ENCODE results near the gene RTL10.

RTL10 gene

DNA sequence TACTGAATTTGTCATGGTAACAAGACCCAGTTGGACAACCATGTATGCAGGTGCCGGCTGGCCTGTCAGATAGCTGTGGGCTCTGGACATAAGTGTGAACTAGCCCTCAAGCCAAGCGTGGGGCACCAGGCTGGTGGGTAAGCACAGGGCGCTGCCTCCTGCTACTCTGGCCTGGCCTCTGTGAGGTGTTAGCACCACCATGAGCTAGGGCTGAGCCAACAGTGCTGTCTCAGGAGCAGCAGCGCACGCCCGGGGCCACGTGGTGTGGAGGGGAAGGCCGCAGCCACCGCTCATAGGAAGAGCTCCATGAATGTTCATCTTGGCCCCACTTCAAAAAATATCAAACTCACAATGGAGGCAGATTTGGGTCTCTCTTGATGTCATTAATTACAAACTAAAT is 35.3 kb upstream of the RTL10 start:
- Histone ChIP-seq H3K36me3 (ENCODE audit: low read depth) (peaks cover 10% of the 10 kb centered on the region), H3K4me1 (ENCODE audit: insufficient read depth, poor library complexity, severe bottlenecking) (peaks cover 32% of the 10 kb centered on the region), H3K27me3 (ENCODE audit: insufficient read depth, poor library complexity, severe bottlenecking) (no peaks in the 10 kb centered on the region), H3K27ac (ENCODE audit: poor library complexity, severe bottlenecking) (peak overlapping the region; percentile 96), H3K4me3 (ENCODE audit: severe bottlenecking) (no peak overlapping the region), H3K9me3 (ENCODE audit: severe bottlenecking) (no peaks in the 10 kb centered on the region)
- TF ChIP-seq, protein P1, sequence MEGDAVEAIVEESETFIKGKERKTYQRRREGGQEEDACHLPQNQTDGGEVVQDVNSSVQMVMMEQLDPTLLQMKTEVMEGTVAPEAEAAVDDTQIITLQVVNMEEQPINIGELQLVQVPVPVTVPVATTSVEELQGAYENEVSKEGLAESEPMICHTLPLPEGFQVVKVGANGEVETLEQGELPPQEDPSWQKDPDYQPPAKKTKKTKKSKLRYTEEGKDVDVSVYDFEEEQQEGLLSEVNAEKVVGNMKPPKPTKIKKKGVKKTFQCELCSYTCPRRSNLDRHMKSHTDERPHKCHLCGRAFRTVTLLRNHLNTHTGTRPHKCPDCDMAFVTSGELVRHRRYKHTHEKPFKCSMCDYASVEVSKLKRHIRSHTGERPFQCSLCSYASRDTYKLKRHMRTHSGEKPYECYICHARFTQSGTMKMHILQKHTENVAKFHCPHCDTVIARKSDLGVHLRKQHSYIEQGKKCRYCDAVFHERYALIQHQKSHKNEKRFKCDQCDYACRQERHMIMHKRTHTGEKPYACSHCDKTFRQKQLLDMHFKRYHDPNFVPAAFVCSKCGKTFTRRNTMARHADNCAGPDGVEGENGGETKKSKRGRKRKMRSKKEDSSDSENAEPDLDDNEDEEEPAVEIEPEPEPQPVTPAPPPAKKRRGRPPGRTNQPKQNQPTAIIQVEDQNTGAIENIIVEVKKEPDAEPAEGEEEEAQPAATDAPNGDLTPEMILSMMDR (IDR thresholded peaks at IDR 0.05; ENCODE audit: poor library complexity, severe bottlenecking): no peak
- DNase-seq (ENCODE audit: low spot score) (no peak), ATAC-seq (ENCODE audit: low read depth) (no peak)

DNA sequence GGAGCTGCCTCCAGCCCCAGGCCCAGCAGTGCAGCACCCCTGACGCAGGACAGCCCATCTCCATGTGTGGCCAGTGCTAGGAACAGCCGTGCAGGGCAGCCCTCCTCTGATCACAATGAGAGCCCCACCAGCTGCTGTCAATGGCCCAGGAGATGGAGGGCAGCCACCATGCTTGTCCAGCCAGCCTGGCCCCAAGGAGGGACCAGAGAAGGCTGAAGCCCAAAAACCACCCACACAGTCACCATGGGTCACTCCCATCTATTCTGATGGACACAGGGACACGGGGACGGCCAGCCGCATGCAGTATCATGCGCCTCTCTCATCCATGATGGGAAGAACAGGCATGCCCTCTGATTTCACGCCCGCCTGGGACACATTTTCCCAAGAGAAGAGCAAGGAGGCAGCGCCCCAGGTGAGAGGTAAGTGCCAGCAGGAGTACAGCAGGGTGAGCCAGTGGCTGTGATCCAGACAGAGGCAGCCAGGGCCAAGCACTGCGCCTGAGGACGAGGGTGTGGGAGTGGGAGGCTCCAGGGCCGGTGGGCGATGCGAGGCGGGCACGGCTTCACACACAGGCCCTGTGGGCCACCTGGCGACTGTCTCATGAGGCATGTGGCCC is 33.6 kb upstream of the RTL10 start:
- TF ChIP-seq, protein P1 (IDR thresholded peaks at IDR 0.05; ENCODE audit: poor library complexity, severe bottlenecking): no peak
- no peaks in the 10 kb centered on the region for H3K36me3 ChIP-seq (ENCODE audit: low read depth)
- DNase-seq (ENCODE audit: low spot score): peak; percentile 42
- no peak overlapping the region for H3K4me3 ChIP-seq (ENCODE audit: severe bottlenecking)
- H3K9me3 ChIP-seq (ENCODE audit: severe bottlenecking): no peaks in the 10 kb centered on the region
- ATAC-seq (ENCODE audit: low read depth): no peak
- H3K27ac ChIP-seq (ENCODE audit: poor library complexity, severe bottlenecking): peak overlapping the region; percentile 96
- H3K27me3 ChIP-seq (ENCODE audit: insufficient read depth, poor library complexity, severe bottlenecking): no peaks in the 10 kb centered on the region
- H3K4me1 ChIP-seq (ENCODE audit: insufficient read depth, poor library complexity, severe bottlenecking): peaks cover 32% of the 10 kb centered on the region

DNA sequence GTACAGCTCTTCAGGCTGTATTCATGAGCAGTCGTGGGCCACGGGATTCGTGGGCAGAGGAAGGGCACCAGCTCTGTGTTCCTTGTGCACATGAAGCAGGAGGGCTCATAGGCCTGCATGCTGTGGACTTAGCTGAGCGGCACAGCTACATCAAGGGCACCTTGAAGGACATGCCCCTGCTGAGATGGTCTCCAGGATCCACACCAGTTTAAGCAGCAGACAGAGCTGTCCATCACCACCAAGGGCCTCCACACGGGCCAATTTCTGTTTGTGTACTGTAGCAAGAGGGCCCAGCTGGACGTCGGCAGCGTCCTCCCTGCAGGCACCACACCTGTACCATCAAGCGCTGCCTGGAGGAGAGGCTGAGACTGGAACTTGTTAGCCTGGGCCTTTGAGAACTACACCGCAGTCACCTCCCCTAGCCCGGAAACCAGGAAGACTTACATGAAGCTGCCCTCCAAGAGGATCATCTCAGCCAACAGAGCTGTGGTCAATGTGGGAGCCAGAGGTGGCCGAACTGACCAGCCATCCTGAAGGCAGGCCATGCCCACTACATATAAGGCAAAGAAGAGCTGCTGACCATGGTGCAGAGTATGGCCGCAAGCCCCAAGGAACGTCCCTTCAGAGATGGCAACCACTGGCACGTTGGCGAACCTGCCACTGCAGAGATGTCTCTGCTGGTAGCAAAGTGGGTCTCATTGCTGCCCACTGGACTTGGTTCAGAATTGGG is 32.7 kb upstream of the RTL10 start:
- H3K9me3 ChIP-seq (ENCODE audit: severe bottlenecking): no peaks in the 10 kb centered on the region
- no peak overlapping the region for H3K4me3 ChIP-seq (ENCODE audit: severe bottlenecking)
- peak; percentile 38 for DNase-seq (ENCODE audit: low spot score)
- H3K4me1 ChIP-seq (ENCODE audit: insufficient read depth, poor library complexity, severe bottlenecking): peaks cover 30% of the 10 kb centered on the region
- H3K27me3 ChIP-seq (ENCODE audit: insufficient read depth, poor library complexity, severe bottlenecking): no peaks in the 10 kb centered on the region
- peak overlapping the region; percentile 96 for H3K27ac ChIP-seq (ENCODE audit: poor library complexity, severe bottlenecking)
- TF ChIP-seq, protein P1 (IDR thresholded peaks at IDR 0.05; ENCODE audit: poor library complexity, severe bottlenecking): no peak
- H3K36me3 ChIP-seq (ENCODE audit: low read depth): no peaks in the 10 kb centered on the region
- ATAC-seq (ENCODE audit: low read depth): peak; percentile 6; the same call in 1 of the 3 replicates

DNA sequence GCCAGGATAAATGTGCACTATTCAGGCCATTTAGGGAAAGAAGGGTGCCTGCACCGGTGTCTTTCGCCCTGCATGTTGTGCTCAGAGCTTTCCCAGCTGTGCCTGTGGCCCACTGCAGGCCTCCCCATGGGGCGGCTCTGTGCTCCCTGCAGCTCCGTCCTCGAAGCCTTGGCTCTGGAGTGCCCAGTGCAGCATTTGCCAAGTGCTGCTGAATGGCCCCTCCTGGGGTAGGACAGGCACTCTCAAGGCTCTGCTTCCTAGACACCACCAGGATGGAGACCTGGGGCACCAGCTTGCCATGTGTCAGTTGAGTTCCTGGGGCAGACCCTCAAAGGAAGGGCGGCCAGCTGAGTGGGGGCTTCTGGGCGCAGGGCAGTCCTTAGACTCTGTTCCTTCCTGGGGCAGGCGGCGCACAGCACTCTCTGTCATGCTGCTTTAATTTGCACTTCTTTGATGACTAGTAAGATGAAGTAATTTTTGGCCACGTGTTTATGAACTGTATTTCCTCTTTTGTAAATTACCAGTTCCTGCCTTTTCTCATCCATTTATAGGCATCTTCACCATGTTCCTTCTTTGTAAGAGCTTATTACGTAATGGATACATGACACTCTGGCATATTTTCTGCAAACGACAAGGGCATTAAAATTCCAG is 32.1 kb upstream of the RTL10 start:
- Histone ChIP-seq H3K27ac (ENCODE audit: poor library complexity, severe bottlenecking) (peak overlapping the region; percentile 96), H3K27me3 (ENCODE audit: insufficient read depth, poor library complexity, severe bottlenecking) (no peaks in the 10 kb centered on the region), H3K4me1 (ENCODE audit: insufficient read depth, poor library complexity, severe bottlenecking) (peaks cover 30% of the 10 kb centered on the region), H3K36me3 (ENCODE audit: low read depth) (no peaks in the 10 kb centered on the region), H3K9me3 (ENCODE audit: severe bottlenecking) (no peaks in the 10 kb centered on the region), H3K4me3 (ENCODE audit: severe bottlenecking) (no peak overlapping the region)
- DNase-seq (ENCODE audit: low spot score) (peak; percentile 46), ATAC-seq (ENCODE audit: low read depth) (peak; percentile 34)
- TF ChIP-seq, protein P1 (IDR thresholded peaks at IDR 0.05; ENCODE audit: poor library complexity, severe bottlenecking): no peak
